MM.1S (cell line): ENCODE data around the gene CROCC2.

Experiments
- DNase-seq: peaks from one replicate; pipeline ENCODE4 v3.0.0-alpha.2; 2015
- H2AFZ ChIP-seq: fragments of 300-600 bp; sonication (generic); 2 replicates; pipeline ENCODE4 v1.6.0; 2016; ENCODE audit warnings: antibody characterized with exemption, low read length
- H3F3A ChIP-seq: fragments of 300-600 bp; sonication (generic); 2 replicates; pipeline ENCODE4 v1.6.1; 2016; ENCODE audit warnings: mild to moderate bottlenecking, antibody characterized with exemption, low read length, moderate library complexity, mixed read lengths; ENCODE audit not compliant: insufficient read depth
- H3K27ac ChIP-seq: fragments of 300-600 bp; sonication (generic); 2 replicates; pipeline ENCODE4 v1.5.1; 2016; ENCODE audit warnings: mild to moderate bottlenecking, low read length
- H3K27me3 ChIP-seq: fragments of 300-600 bp; sonication (generic); replicated peaks from 2 replicates; pipeline ENCODE4 v1.6.0; 2016; ENCODE audit warnings: low read length; ENCODE audit not compliant: insufficient read depth
- H3K36me3 ChIP-seq: fragments of 300-600 bp; sonication (generic); replicated peaks from 2 replicates; pipeline ENCODE4 v1.6.1; 2016; ENCODE audit warnings: mild to moderate bottlenecking, low read length, mixed read lengths; ENCODE audit not compliant: insufficient read depth
- H3K4me1 ChIP-seq: fragments of 300-600 bp; sonication (generic); 2 replicates; pipeline ENCODE4 v1.6.1; 2016; ENCODE audit warnings: low read length, mixed read lengths
- H3K4me2 ChIP-seq: fragments of 300-600 bp; sonication (generic); 2 replicates; pipeline ENCODE4 v1.6.0; 2016; ENCODE audit warnings: low read depth, low read length
- H3K4me3 ChIP-seq: fragments of 300-600 bp; sonication (generic); 2 replicates; pipeline ENCODE4 v1.5.1; 2016; ENCODE audit warnings: low read length, mixed read lengths
- H3K79me2 ChIP-seq: fragments of 300-600 bp; sonication (generic); 2 replicates; pipeline ENCODE4 v1.6.1; 2016; ENCODE audit warnings: mixed run types, low read length, mixed read lengths
- H3K9ac ChIP-seq: fragments of 300-600 bp; sonication (generic); 2 replicates; pipeline ENCODE4 v1.6.1; 2016; ENCODE audit warnings: low read length, mixed read lengths
- H3K9me2 ChIP-seq: fragments of 300-600 bp; sonication (generic); replicated peaks from 2 replicates; pipeline ENCODE4 v1.6.1; 2016; ENCODE audit warnings: mild to moderate bottlenecking, low read length, mixed read lengths; ENCODE audit not compliant: insufficient read depth
- H3K9me3 ChIP-seq: fragments of 300-600 bp; sonication (generic); replicated peaks from 2 replicates; pipeline ENCODE4 v1.6.1; 2016; ENCODE audit warnings: mild to moderate bottlenecking, low read length, mixed read lengths; ENCODE audit not compliant: insufficient read depth
- H4K20me1 ChIP-seq: fragments of 300-600 bp; sonication (generic); 2 replicates; pipeline ENCODE4 v1.6.1; 2016; ENCODE audit warnings: mild to moderate bottlenecking, low read length, moderate library complexity, mixed read lengths; ENCODE audit not compliant: insufficient read depth
- EZH2 ChIP-seq: fragments of 300-600 bp; sonication (generic); optimal IDR thresholded peaks from 2 replicates; pipeline ENCODE3; 2017; ENCODE audit warnings: low read depth, mild to moderate bottlenecking, antibody characterized with exemption, low read length, mixed read lengths
- EZH2phosphoT487 ChIP-seq: fragments of 300-600 bp; sonication (generic); IDR thresholded peaks from 2 replicates; pipeline ENCODE4 v1.6.1; 2018; ENCODE audit warnings: antibody characterized with exemption, low read length
- TF ChIP-seq, protein P1 (sequence below): fragments of 300-600 bp; sonication (generic); IDR thresholded peaks from 2 replicates; pipeline ENCODE4 v1.5.1; 2016; ENCODE audit warnings: antibody characterized with exemption, low read length, mixed read lengths

Gene CROCC2

DNA sequence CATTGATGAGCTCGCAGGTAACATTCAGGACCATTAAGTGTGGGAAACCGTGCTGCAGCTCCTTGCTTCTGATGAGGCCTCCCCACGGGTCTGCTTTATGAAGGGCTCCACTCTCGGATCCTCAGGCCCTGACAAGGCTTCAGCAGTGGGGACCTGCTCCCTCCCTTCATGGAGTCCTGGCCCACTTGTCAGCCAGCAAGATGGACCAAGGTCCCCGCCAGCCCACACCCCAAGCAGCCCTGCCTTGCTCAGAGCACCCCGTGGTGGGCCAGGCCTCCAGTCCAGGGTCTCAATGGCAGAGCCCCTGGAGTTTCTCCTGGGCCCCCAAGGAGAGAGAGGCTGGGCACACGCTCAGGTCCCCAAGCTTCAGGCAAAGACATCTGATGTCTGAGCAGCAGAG, 41.5 kb downstream of the CROCC2 start:
- Histone ChIP-seq H3K9ac (no peak overlapping the region), H3K27me3 (peaks cover 26% of the 10 kb centered on the region), H3K9me2 (no peaks in the 10 kb centered on the region), H4K20me1 (no peaks in the 10 kb centered on the region), H3K79me2 (no peaks in the 10 kb centered on the region), H3F3A (no peaks in the 10 kb centered on the region), H3K4me2 (no peak overlapping the region), H3K27ac (no peak overlapping the region), H2AFZ (no peak overlapping the region), H3K9me3 (no peaks in the 10 kb centered on the region), H3K4me1 (no peaks in the 10 kb centered on the region), H3K4me3 (no peak overlapping the region), H3K36me3 (no peaks in the 10 kb centered on the region)
- TF ChIP-seq EZH2phosphoT487 (no peak), EZH2 (no peak)
- TF ChIP-seq, protein P1, sequence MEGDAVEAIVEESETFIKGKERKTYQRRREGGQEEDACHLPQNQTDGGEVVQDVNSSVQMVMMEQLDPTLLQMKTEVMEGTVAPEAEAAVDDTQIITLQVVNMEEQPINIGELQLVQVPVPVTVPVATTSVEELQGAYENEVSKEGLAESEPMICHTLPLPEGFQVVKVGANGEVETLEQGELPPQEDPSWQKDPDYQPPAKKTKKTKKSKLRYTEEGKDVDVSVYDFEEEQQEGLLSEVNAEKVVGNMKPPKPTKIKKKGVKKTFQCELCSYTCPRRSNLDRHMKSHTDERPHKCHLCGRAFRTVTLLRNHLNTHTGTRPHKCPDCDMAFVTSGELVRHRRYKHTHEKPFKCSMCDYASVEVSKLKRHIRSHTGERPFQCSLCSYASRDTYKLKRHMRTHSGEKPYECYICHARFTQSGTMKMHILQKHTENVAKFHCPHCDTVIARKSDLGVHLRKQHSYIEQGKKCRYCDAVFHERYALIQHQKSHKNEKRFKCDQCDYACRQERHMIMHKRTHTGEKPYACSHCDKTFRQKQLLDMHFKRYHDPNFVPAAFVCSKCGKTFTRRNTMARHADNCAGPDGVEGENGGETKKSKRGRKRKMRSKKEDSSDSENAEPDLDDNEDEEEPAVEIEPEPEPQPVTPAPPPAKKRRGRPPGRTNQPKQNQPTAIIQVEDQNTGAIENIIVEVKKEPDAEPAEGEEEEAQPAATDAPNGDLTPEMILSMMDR = no peak
- DNase-seq = no peak

DNA sequence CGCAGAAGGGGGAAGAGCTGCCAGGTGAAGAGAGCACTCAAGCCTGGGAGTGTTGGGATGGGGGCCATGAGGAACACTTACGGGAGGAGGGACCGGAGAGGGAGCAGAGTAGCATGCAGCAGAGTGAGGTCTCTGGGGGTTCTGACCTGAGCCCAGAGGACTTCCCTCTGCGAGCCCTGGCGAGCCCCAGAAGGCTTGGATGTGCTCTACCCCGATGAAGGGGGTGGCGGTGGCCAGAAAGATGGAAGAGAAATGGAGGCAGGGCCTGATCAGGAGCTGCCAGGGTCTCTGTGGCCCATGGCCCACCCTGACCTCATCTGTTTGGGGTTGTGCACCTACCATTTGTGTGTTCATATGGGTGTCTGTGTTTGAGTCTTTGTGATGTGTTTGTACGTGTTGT, 42.0 kb downstream of the CROCC2 start:
- H3K4me3 ChIP-seq = no peak overlapping the region
- DNase-seq = no peak
- TF ChIP-seq, protein P1 = no peak
- TF ChIP-seq EZH2phosphoT487 = no peak
- no peak for TF ChIP-seq EZH2
- H3K4me2 ChIP-seq = no peak overlapping the region
- H4K20me1 ChIP-seq = no peaks in the 10 kb centered on the region
- no peaks in the 10 kb centered on the region for H3K36me3 ChIP-seq
- no peaks in the 10 kb centered on the region for H3F3A ChIP-seq
- H3K27me3 ChIP-seq = peaks cover 27% of the 10 kb centered on the region
- no peaks in the 10 kb centered on the region for H3K79me2 ChIP-seq
- H2AFZ ChIP-seq = no peak overlapping the region
- H3K9me2 ChIP-seq = no peaks in the 10 kb centered on the region
- H3K9ac ChIP-seq = no peak overlapping the region
- H3K27ac ChIP-seq = no peak overlapping the region
- no peaks in the 10 kb centered on the region for H3K9me3 ChIP-seq
- H3K4me1 ChIP-seq = no peaks in the 10 kb centered on the region

DNA sequence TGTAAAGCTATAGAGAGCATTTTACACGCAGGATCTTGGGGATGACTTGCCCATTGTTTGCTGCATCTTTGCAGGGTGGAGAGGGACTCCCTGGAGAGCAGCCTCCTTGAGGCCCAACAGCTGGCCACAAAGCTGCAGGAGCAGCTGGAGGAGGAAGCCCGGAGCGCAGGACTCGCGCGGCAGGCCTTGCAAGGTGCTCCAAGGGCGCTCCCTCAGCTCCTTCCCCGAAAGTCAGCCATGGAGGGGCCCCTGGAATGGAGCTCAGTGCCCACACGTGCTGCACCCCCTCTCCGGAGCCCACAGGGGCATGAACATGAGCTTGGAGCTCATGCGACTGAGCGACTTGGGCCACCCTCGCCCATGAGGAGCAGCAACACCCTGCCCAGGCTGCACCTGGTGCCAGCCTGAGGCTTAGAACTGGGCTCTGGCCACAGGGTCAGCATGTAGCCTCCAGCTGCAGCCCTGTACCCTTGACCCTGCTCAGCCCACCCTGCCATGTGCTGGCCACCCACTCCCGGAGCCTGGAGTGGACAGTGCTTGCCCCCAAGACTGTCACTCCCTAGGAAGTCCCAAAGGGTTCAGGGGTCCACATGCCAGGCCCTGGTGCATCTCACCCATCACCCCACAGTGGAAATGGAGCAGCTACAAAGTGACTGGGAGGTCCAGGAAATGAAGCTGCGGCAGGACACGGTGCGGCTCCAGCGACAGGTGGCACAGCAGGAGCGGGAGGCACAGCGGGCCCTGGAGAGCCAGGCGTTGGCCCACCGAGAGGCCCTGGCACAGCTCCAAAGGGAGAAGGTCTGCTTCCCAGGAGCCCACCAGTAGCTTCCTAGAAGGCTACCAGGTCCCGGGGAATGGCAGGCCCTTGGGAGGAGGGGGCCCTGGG, 43.0 kb downstream of the CROCC2 start:
- Histone ChIP-seq H4K20me1 (no peaks in the 10 kb centered on the region), H2AFZ (no peak overlapping the region), H3K27ac (no peak overlapping the region), H3K4me2 (no peak overlapping the region), H3K79me2 (no peaks in the 10 kb centered on the region), H3K9me2 (no peaks in the 10 kb centered on the region), H3K27me3 (peaks cover 29% of the 10 kb centered on the region), H3K4me3 (no peak overlapping the region), H3F3A (no peaks in the 10 kb centered on the region), H3K36me3 (no peaks in the 10 kb centered on the region), H3K9ac (no peak overlapping the region), H3K9me3 (no peaks in the 10 kb centered on the region), H3K4me1 (no peaks in the 10 kb centered on the region)
- no peak for TF ChIP-seq EZH2
- TF ChIP-seq, protein P1 = no peak
- TF ChIP-seq EZH2phosphoT487 = no peak
- no peak for DNase-seq
